ENCODE measurements around the gene MAN2A1. TPM values are rescaled to one million over a fixed set of nuclear protein-coding genes. Genes with fewer than 3 reads are reported as not detected.
A peak's percentile ranks its signal among the peaks of the same experiment; 100 is the strongest.

MAN2A1 gene
- total RNA-seq, 1 experiment from 2014 or later: 35.4 TPM

DNA sequence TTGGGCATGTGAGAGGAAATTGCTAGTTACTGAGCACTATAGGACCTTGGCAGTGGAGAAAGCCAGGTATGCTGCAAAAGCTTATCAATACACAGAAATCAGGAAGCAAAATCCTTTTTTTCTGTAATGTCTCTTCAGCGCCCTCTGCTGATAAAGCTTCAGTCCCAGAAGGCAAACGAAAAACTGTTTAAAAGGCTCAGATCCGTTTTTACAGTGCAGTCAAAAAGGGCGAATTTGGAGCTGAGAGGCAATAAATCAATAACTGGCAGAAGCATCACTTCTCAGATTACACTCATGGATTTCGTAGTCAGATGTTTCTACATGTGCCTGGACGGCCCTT lies 1.1 kb upstream of the MAN2A1 start:
- CTCF ChIA-PET: interaction anchor here (1.1 to 1.3 kb wide), 2 partner anchors 97 to 1007 kb away, joined by 4 to 5 read pairs; no protein-coding TSS in a partner anchor
- ATAC-seq (no peak), DNase-seq (ENCODE audit: low read depth, low spot score) (peak; percentile 48)
- H2AFZ ChIP-seq (ENCODE audit: low read depth, low read length, poor library complexity, severe bottlenecking): peak overlapping the region; percentile 81
- no peaks in the 10 kb centered on the region for H3K27me3 ChIP-seq (ENCODE audit: insufficient read depth, low read length)
- POLR2A ChIA-PET: interaction anchor here (1.3 kb wide), 1 partner anchor 118 kb away, joined by 5 read pairs; no protein-coding TSS in a partner anchor
- H3K9me2 ChIP-seq (ENCODE audit: insufficient read depth): no peaks in the 10 kb centered on the region
- H3K4me2 ChIP-seq (ENCODE audit: low read length): peak overlapping the region; percentile 88
- peak overlapping the region; percentile 40 to 74 for H3K4me3 ChIP-seq (replicated peaks in 1 of 2; ENCODE audit: low read depth in 1 of 2, low read length in 2 of 2)
- intact Hi-C loops (cut with micrococcal nuclease): loop anchor here (5.0 to 10.0 kb wide), 3 partner anchors 766 to 1044 kb away; no protein-coding TSS in a partner anchor
- H3K27ac ChIP-seq (ENCODE audit: low read depth, low read length): peak overlapping the region; percentile 54
- H3K79me2 ChIP-seq (ENCODE audit: insufficient read depth, low read length): peaks cover 25% of the 10 kb centered on the region
- H3K9ac ChIP-seq (ENCODE audit: low read length): peak overlapping the region; percentile 42; the same call in 1 of the 2 replicates
- H4K20me1 ChIP-seq (ENCODE audit: insufficient read depth): no peaks in the 10 kb centered on the region
- RAD21 ChIA-PET (ENCODE audit: low non-redundant PET in 1 of 2, low total read pairs in 2 of 2, uncharacterized antibody in 2 of 2, unreplicated experiment in 2 of 2): no interaction called here
- no peaks in the 10 kb centered on the region for H3K36me3 ChIP-seq (ENCODE audit: control insufficient read depth in 1 of 2, insufficient read depth in 2 of 2, low read length in 2 of 2)
- TF ChIP-seq, protein P1, sequence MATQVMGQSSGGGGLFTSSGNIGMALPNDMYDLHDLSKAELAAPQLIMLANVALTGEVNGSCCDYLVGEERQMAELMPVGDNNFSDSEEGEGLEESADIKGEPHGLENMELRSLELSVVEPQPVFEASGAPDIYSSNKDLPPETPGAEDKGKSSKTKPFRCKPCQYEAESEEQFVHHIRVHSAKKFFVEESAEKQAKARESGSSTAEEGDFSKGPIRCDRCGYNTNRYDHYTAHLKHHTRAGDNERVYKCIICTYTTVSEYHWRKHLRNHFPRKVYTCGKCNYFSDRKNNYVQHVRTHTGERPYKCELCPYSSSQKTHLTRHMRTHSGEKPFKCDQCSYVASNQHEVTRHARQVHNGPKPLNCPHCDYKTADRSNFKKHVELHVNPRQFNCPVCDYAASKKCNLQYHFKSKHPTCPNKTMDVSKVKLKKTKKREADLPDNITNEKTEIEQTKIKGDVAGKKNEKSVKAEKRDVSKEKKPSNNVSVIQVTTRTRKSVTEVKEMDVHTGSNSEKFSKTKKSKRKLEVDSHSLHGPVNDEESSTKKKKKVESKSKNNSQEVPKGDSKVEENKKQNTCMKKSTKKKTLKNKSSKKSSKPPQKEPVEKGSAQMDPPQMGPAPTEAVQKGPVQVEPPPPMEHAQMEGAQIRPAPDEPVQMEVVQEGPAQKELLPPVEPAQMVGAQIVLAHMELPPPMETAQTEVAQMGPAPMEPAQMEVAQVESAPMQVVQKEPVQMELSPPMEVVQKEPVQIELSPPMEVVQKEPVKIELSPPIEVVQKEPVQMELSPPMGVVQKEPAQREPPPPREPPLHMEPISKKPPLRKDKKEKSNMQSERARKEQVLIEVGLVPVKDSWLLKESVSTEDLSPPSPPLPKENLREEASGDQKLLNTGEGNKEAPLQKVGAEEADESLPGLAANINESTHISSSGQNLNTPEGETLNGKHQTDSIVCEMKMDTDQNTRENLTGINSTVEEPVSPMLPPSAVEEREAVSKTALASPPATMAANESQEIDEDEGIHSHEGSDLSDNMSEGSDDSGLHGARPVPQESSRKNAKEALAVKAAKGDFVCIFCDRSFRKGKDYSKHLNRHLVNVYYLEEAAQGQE (IDR thresholded peaks at IDR 0.05; ENCODE audit: low read depth): no peak
- no peak for TF ChIP-seq POLR2A (IDR thresholded peaks at IDR 0.05; ENCODE audit: borderline replicate concordance, extremely low read depth, insufficient read depth, insufficient read length)
- TF ChIP-seq EGR1 (IDR thresholded peaks at IDR 0.05; ENCODE audit: low read depth): no peak
- TF ChIP-seq SIN3A (IDR thresholded peaks at IDR 0.05; ENCODE audit: low read depth): 0 out of 2 replicates have a peak, but pooled peaks have one; percentile 19
- TF ChIP-seq SP1 (IDR thresholded peaks at IDR 0.05; ENCODE audit: low read depth): no peak
- TF ChIP-seq CBX3 (IDR thresholded peaks at IDR 0.05; ENCODE audit: low read depth): peak; percentile 88
- TF ChIP-seq JUND (IDR thresholded peaks at IDR 0.05): no peak
- TF ChIP-seq CEBPB (IDR thresholded peaks at IDR 0.05; ENCODE audit: low read depth): no peak
- no peak for TF ChIP-seq ZNF274 (IDR thresholded peaks at IDR 0.05; ENCODE audit: low read depth, low read length)
- no peak for TF ChIP-seq EZH2phosphoT487 (IDR thresholded peaks at IDR 0.05; ENCODE audit: borderline replicate concordance)
- no peak for TF ChIP-seq FOSL1 (IDR thresholded peaks at IDR 0.05; ENCODE audit: low read depth)
- no peak for TF ChIP-seq YY1 (IDR thresholded peaks at IDR 0.05; ENCODE audit: extremely low read depth, insufficient replicate concordance, low read depth, low read length)
- TF ChIP-seq, protein P2, sequence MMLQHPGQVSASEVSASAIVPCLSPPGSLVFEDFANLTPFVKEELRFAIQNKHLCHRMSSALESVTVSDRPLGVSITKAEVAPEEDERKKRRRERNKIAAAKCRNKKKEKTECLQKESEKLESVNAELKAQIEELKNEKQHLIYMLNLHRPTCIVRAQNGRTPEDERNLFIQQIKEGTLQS (IDR thresholded peaks at IDR 0.05): no peak
- no peak for TF ChIP-seq ZFX (IDR thresholded peaks at IDR 0.05)
- no peak for TF ChIP-seq ELF1 (IDR thresholded peaks at IDR 0.05; ENCODE audit: borderline replicate concordance, low read depth)
- TF ChIP-seq TCF7L2 (IDR thresholded peaks at IDR 0.05; ENCODE audit: borderline replicate concordance, extremely low read depth, insufficient read depth, insufficient read length): no peak
- TF ChIP-seq, protein P3, sequence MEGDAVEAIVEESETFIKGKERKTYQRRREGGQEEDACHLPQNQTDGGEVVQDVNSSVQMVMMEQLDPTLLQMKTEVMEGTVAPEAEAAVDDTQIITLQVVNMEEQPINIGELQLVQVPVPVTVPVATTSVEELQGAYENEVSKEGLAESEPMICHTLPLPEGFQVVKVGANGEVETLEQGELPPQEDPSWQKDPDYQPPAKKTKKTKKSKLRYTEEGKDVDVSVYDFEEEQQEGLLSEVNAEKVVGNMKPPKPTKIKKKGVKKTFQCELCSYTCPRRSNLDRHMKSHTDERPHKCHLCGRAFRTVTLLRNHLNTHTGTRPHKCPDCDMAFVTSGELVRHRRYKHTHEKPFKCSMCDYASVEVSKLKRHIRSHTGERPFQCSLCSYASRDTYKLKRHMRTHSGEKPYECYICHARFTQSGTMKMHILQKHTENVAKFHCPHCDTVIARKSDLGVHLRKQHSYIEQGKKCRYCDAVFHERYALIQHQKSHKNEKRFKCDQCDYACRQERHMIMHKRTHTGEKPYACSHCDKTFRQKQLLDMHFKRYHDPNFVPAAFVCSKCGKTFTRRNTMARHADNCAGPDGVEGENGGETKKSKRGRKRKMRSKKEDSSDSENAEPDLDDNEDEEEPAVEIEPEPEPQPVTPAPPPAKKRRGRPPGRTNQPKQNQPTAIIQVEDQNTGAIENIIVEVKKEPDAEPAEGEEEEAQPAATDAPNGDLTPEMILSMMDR (IDR thresholded peaks at IDR 0.05 in 2 of 3, conservative IDR thresholded peaks at IDR 0.05 in 1 of 3; ENCODE audit: borderline replicate concordance in 1 of 3, insufficient read depth in 1 of 3, low read depth in 2 of 3, low read length in 2 of 3): peak; percentile 37 to 73 (median 44); a peak in 5 of 6 replicates
- TF ChIP-seq, protein P4, sequence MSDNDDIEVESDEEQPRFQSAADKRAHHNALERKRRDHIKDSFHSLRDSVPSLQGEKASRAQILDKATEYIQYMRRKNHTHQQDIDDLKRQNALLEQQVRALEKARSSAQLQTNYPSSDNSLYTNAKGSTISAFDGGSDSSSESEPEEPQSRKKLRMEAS (IDR thresholded peaks at IDR 0.05): no peak; the same call in 1 of the 2 replicates
- TF ChIP-seq RAD21 (IDR thresholded peaks at IDR 0.05; ENCODE audit: low read depth): peak; percentile 52
- no peak for TF ChIP-seq SRF (IDR thresholded peaks at IDR 0.05; ENCODE audit: low read depth)
- no peaks in the 10 kb centered on the region for H3K9me3 ChIP-seq (ENCODE audit: control insufficient read depth in 1 of 2, insufficient read depth in 1 of 2, low read depth in 1 of 2, low read length in 2 of 2)
- BruUV-seq (replicated peaks): TSS peak; percentile 87
- H3K4me1 ChIP-seq (ENCODE audit: control insufficient read depth in 1 of 2, insufficient read depth in 2 of 2, low read length in 2 of 2): peaks cover 4 to 18% of the 10 kb centered on the region in 2 experiments; a peak in 3 of 4 replicates

Data from HCT116 (cell line).